ENCODE measurements around the gene CHI3L1.
A peak's percentile ranks its signal among the peaks of the same experiment; 100 is the strongest.

Gene CHI3L1

GRCh38 chr1:203158423-203158822 lies 28.1 kb downstream of the CHI3L1 start:
- Histone ChIP-seq H3K9ac (ENCODE audit: low read length) (no peak overlapping the region), H3K9me3 (ENCODE audit: control insufficient read depth, insufficient read depth, low read depth, low read length) (peaks cover 10% of the 10 kb centered on the region; the same call in 1 of the 2 replicates), H3K4me3 (ENCODE audit: low read depth, low read length) (no peak overlapping the region), H3K36me3 (ENCODE audit: control insufficient read depth, insufficient read depth, low read length) (no peaks in the 10 kb centered on the region), H3K27me3 (ENCODE audit: control insufficient read depth, insufficient read depth, low read length) (no peaks in the 10 kb centered on the region), H3K4me1 (ENCODE audit: control insufficient read depth, insufficient read depth, low read length) (peaks cover 24% of the 10 kb centered on the region), H3K27ac (ENCODE audit: low read depth, low read length) (no peak overlapping the region)

GRCh38 chr1:203156280-203156679 lies 30.2 kb downstream of the CHI3L1 start:
- Histone ChIP-seq H3K36me3 (ENCODE audit: control insufficient read depth, insufficient read depth, low read length) (no peaks in the 10 kb centered on the region), H3K27ac (ENCODE audit: low read depth, low read length) (no peak overlapping the region), H3K27me3 (ENCODE audit: control insufficient read depth, insufficient read depth, low read length) (no peaks in the 10 kb centered on the region), H3K9me3 (ENCODE audit: control insufficient read depth, insufficient read depth, low read depth, low read length) (peaks cover 10% of the 10 kb centered on the region; the same call in 1 of the 2 replicates), H3K9ac (ENCODE audit: low read length) (no peak overlapping the region), H3K4me1 (ENCODE audit: control insufficient read depth, insufficient read depth, low read length) (peaks cover 45% of the 10 kb centered on the region), H3K4me3 (ENCODE audit: low read depth, low read length) (no peak overlapping the region)

- no peaks in the 10 kb centered on the region for H3K36me3 ChIP-seq (ENCODE audit: control insufficient read depth, insufficient read depth, low read length)
- no peak overlapping the region for H3K4me3 ChIP-seq (ENCODE audit: low read depth, low read length)
- H3K9me3 ChIP-seq (ENCODE audit: control insufficient read depth, insufficient read depth, low read depth, low read length), result peaks cover 10% of the 10 kb centered on the region; the same call in 1 of the 2 replicates
- H3K9ac ChIP-seq (ENCODE audit: low read length), result peak overlapping the region; percentile 15
- H3K27ac ChIP-seq (ENCODE audit: low read depth, low read length), result peak overlapping the region; percentile 55; the same call in 1 of the 2 replicates
- H3K4me1 ChIP-seq (ENCODE audit: control insufficient read depth, insufficient read depth, low read length), result peaks cover 65% of the 10 kb centered on the region
- H3K27me3 ChIP-seq (ENCODE audit: control insufficient read depth, insufficient read depth, low read length), result no peaks in the 10 kb centered on the region
Observed at GRCh38 chr1:203153989-203154821, 32.3 kb downstream of the CHI3L1 start.

- Histone ChIP-seq H3K4me3 (ENCODE audit: low read depth, low read length) (no peak overlapping the region; the same call in 1 of the 2 replicates), H3K9me3 (ENCODE audit: control insufficient read depth, insufficient read depth, low read depth, low read length) (peaks cover 5% of the 10 kb centered on the region; the same call in 1 of the 2 replicates), H3K27me3 (ENCODE audit: control insufficient read depth, insufficient read depth, low read length) (no peaks in the 10 kb centered on the region), H3K27ac (ENCODE audit: low read depth, low read length) (peak overlapping the region; percentile 55; the same call in 1 of the 2 replicates), H3K4me1 (ENCODE audit: control insufficient read depth, insufficient read depth, low read length) (peaks cover 74% of the 10 kb centered on the region), H3K9ac (ENCODE audit: low read length) (peak overlapping the region; percentile 18), H3K36me3 (ENCODE audit: control insufficient read depth, insufficient read depth, low read length) (no peaks in the 10 kb centered on the region)
Observed at GRCh38 chr1:203153051-203153988, 33.2 kb downstream of the CHI3L1 start.

GRCh38 chr1:203152158-203153034 lies 34.1 kb downstream of the CHI3L1 start:
- Histone ChIP-seq H3K27ac (ENCODE audit: low read depth, low read length) (peak overlapping the region; percentile 55; the same call in 1 of the 2 replicates), H3K9ac (ENCODE audit: low read length) (peak overlapping the region; percentile 54), H3K27me3 (ENCODE audit: control insufficient read depth, insufficient read depth, low read length) (no peaks in the 10 kb centered on the region), H3K9me3 (ENCODE audit: control insufficient read depth, insufficient read depth, low read depth, low read length) (no peaks in the 10 kb centered on the region), H3K36me3 (ENCODE audit: control insufficient read depth, insufficient read depth, low read length) (no peaks in the 10 kb centered on the region), H3K4me1 (ENCODE audit: control insufficient read depth, insufficient read depth, low read length) (peaks cover 83% of the 10 kb centered on the region), H3K4me3 (ENCODE audit: low read depth, low read length) (peak overlapping the region; percentile 30; the same call in 1 of the 2 replicates)

GRCh38 chr1:203151362-203152157 lies 34.9 kb downstream of the CHI3L1 start:
- Histone ChIP-seq H3K4me3 (ENCODE audit: low read depth, low read length) (no peak overlapping the region), H3K36me3 (ENCODE audit: control insufficient read depth, insufficient read depth, low read length) (no peaks in the 10 kb centered on the region), H3K9ac (ENCODE audit: low read length) (peak overlapping the region; percentile 54), H3K9me3 (ENCODE audit: control insufficient read depth, insufficient read depth, low read depth, low read length) (no peaks in the 10 kb centered on the region), H3K27me3 (ENCODE audit: control insufficient read depth, insufficient read depth, low read length) (no peaks in the 10 kb centered on the region), H3K4me1 (ENCODE audit: control insufficient read depth, insufficient read depth, low read length) (peaks cover 91% of the 10 kb centered on the region), H3K27ac (ENCODE audit: low read depth, low read length) (peak overlapping the region; percentile 52; the same call in 1 of the 2 replicates)

GRCh38 chr1:203150511-203151297 lies 35.8 kb downstream of the CHI3L1 start:
- Histone ChIP-seq H3K4me3 (ENCODE audit: low read depth, low read length) (no peak overlapping the region), H3K27me3 (ENCODE audit: control insufficient read depth, insufficient read depth, low read length) (no peaks in the 10 kb centered on the region), H3K36me3 (ENCODE audit: control insufficient read depth, insufficient read depth, low read length) (no peaks in the 10 kb centered on the region), H3K9me3 (ENCODE audit: control insufficient read depth, insufficient read depth, low read depth, low read length) (no peaks in the 10 kb centered on the region), H3K4me1 (ENCODE audit: control insufficient read depth, insufficient read depth, low read length) (peaks cover 91% of the 10 kb centered on the region), H3K27ac (ENCODE audit: low read depth, low read length) (no peak overlapping the region), H3K9ac (ENCODE audit: low read length) (no peak overlapping the region)

- H3K9ac ChIP-seq (ENCODE audit: low read length), result no peak overlapping the region
- H3K4me3 ChIP-seq (ENCODE audit: low read depth, low read length), result no peak overlapping the region
- H3K9me3 ChIP-seq (ENCODE audit: control insufficient read depth, insufficient read depth, low read depth, low read length), result no peaks in the 10 kb centered on the region
- peaks cover 95% of the 10 kb centered on the region for H3K4me1 ChIP-seq (ENCODE audit: control insufficient read depth, insufficient read depth, low read length)
- no peaks in the 10 kb centered on the region for H3K27me3 ChIP-seq (ENCODE audit: control insufficient read depth, insufficient read depth, low read length)
- H3K27ac ChIP-seq (ENCODE audit: low read depth, low read length), result no peak overlapping the region
- H3K36me3 ChIP-seq (ENCODE audit: control insufficient read depth, insufficient read depth, low read length), result no peaks in the 10 kb centered on the region
Observed at GRCh38 chr1:203149188-203149840, 37.2 kb downstream of the CHI3L1 start.

- H3K9me3 ChIP-seq (ENCODE audit: control insufficient read depth, insufficient read depth, low read depth, low read length), result no peaks in the 10 kb centered on the region
- no peaks in the 10 kb centered on the region for H3K36me3 ChIP-seq (ENCODE audit: control insufficient read depth, insufficient read depth, low read length)
- H3K27ac ChIP-seq (ENCODE audit: low read depth, low read length), result no peak overlapping the region
- no peak overlapping the region for H3K4me3 ChIP-seq (ENCODE audit: low read depth, low read length)
- no peaks in the 10 kb centered on the region for H3K27me3 ChIP-seq (ENCODE audit: control insufficient read depth, insufficient read depth, low read length)
- H3K4me1 ChIP-seq (ENCODE audit: control insufficient read depth, insufficient read depth, low read length), result peaks cover 88% of the 10 kb centered on the region
- H3K9ac ChIP-seq (ENCODE audit: low read length), result no peak overlapping the region
Observed at GRCh38 chr1:203148579-203148978, 37.9 kb downstream of the CHI3L1 start.
